Tibial nerve (tissue), 4 donors: ENCODE data around the gene SFXN4. TPM values are rescaled to one million over a fixed set of nuclear protein-coding genes. Genes with fewer than 3 reads are reported as not detected.

ENCODE experiments used
- DNase-seq, 2 donors: peaks; one replicate each; pipeline ENCODE4 v3.0.0-alpha.2; 2019; ENCODE audit warnings: low spot score in 2 of 2
- H3K27ac ChIP-seq, 4 donors: fragments of 200-600 bp; sonication (generic) in 3 of 4; one replicate each; pipeline ENCODE4 v1.5.1; 2017 to 2019; ENCODE audit warnings: mild to moderate bottlenecking in 1 of 4
- H3K27me3 ChIP-seq, 2 donors: fragments of 200-600 bp; sonication (generic) in 1 of 2; one replicate each; pipeline versions ENCODE4 v1.5.1 to v1.6.0; 2017 to 2019
- H3K36me3 ChIP-seq, 3 donors: fragments of 200-600 bp; sonication (generic); one replicate each; pipeline ENCODE4 v1.5.1; 2018 to 2019
- H3K4me1 ChIP-seq, 4 donors: fragments of 200-600 bp; sonication (generic) in 3 of 4; one replicate each; pipeline ENCODE4 v1.5.1; 2017 to 2019
- H3K4me3 ChIP-seq, 4 donors: fragments of 200-600 bp; sonication (generic) in 3 of 4; one replicate each; pipeline ENCODE4 v1.5.1; 2017 to 2019; ENCODE audit warnings: mild to moderate bottlenecking in 1 of 4, moderate library complexity in 1 of 4
- H3K9me3 ChIP-seq, 4 donors: fragments of 200-600 bp; sonication (generic) in 3 of 4; one replicate each; pipeline ENCODE4 v1.5.1; 2017 to 2019
- EP300 ChIP-seq, 2 donors: sonication (generic); formaldehyde crosslinking; IDR thresholded peaks; one replicate each; pipeline ENCODE4 v1.6.1; 2017; ENCODE audit warnings: antibody characterized with exemption in 2 of 2, mild to moderate bottlenecking in 1 of 2
- POLR2A ChIP-seq, 2 donors: fragments of 450-650 bp; IDR thresholded peaks; one replicate each; pipeline ENCODE4 v1.6.1; 2017; ENCODE audit warnings: antibody characterized with exemption in 2 of 2, mild to moderate bottlenecking in 2 of 2, moderate library complexity in 2 of 2
- WGBS, 2 donors: methylation state at CpG; one replicate each; pipeline ENCODE4 v1.1.5; 2018; 5-methylcytosine and 5-hydroxymethylcytosine counted together
- total RNA-seq, 4 donors: library from RNA; depleted of rRNA; stranded (reverse); fragments of >200 nt; gene quantifications; one replicate each; pipeline ENCODE4 v1.1.0, GENCODE V29; 2016
- TF ChIP-seq, protein P1 (sequence below), 5 experiments: fragments of 200-600 bp in 3 of 5; fragments of 450-650 bp in 2 of 5; sonication (generic) in 3 of 5; IDR thresholded peaks; one replicate each; pipeline ENCODE4 v1.5.1; 2016 to 2019; ENCODE audit warnings: antibody characterized with exemption in 5 of 5, mild to moderate bottlenecking in 3 of 5, moderate library complexity in 2 of 5

SFXN4 gene
- total RNA-seq, 4 donors from 2014 or later = 12.7 to 301 (median 19.1) TPM

DNA sequence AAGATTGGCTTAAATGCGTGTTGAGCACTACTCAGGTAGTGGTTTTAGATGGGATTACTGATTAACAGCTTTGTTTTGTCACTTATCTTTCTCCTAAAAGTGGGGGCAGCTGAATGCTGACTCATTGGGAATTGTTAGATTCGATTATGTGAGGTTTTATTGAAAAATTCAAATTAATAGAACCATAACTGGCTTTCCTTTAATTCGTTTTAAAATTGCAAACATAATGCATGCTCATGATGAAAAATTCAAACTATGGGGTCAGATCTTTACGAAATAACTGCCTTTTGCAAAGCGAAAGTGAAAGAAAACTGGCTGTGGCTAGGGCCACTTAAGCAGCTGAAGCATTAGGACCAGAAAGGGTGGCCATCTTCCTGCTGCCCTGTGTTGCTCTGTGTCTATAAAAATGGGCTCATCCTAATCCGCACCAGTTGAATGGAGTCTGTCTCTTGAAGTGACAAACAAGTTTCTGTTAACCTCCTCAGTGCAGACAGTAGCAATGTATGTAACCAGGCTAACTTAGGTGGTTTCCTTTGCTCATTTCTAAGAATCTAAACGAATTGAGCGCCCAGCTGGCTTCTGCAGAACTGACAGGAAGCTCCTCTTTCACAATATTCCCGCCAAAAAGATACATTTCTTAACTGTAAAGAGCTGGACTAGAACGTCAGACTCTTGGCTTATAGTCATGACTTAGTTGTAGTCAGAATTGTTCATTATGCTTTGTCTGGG lies 33.8 kb downstream of the SFXN4 start:
- Histone ChIP-seq H3K4me3 (peak overlapping the region; percentile 5 to 41 (median 24)), H3K36me3 (peaks cover 0 to 64% (median 4%) of the 10 kb centered on the region in 3 donors), H3K27me3 (no peaks in the 10 kb centered on the region), H3K4me1 (peaks cover 0 to 26% (median 6%) of the 10 kb centered on the region in 4 donors), H3K9me3 (no peaks in the 10 kb centered on the region), H3K27ac (peak overlapping the region; percentile 11 to 76 (median 64))
- DNase-seq = no peak
- TF ChIP-seq EP300 (IDR thresholded peaks at IDR 0.05) = no peak
- TF ChIP-seq, protein P1, sequence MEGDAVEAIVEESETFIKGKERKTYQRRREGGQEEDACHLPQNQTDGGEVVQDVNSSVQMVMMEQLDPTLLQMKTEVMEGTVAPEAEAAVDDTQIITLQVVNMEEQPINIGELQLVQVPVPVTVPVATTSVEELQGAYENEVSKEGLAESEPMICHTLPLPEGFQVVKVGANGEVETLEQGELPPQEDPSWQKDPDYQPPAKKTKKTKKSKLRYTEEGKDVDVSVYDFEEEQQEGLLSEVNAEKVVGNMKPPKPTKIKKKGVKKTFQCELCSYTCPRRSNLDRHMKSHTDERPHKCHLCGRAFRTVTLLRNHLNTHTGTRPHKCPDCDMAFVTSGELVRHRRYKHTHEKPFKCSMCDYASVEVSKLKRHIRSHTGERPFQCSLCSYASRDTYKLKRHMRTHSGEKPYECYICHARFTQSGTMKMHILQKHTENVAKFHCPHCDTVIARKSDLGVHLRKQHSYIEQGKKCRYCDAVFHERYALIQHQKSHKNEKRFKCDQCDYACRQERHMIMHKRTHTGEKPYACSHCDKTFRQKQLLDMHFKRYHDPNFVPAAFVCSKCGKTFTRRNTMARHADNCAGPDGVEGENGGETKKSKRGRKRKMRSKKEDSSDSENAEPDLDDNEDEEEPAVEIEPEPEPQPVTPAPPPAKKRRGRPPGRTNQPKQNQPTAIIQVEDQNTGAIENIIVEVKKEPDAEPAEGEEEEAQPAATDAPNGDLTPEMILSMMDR (IDR thresholded peaks at IDR 0.05) = no peak
- no peak for TF ChIP-seq POLR2A (IDR thresholded peaks at IDR 0.05)
- 49 to 54% methylated on average over 10 of the region's 10 CpGs for WGBS, 2 donors

DNA sequence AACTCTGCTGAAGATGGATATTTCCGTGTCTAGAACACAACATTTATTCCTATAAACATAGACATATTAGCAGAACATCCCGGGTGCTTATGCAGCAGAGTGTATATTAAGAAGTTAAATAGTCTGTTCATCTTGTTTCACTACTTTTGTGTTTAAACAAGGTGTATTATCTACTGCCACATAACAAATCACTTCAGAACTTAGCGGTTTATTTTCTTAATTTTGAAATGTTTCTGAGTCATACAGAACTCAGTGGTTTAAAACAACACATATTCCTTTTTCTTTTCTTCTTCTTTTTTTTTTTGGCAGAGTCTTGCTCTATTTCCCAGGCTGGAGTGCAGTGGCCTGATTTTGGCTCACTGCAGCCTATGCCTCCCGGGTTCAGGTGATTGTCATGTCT lies 35.8 kb downstream of the SFXN4 start:
- H3K9me3 ChIP-seq = no peaks in the 10 kb centered on the region
- no peak for DNase-seq
- TF ChIP-seq POLR2A (IDR thresholded peaks at IDR 0.05) (no peak), EP300 (IDR thresholded peaks at IDR 0.05) (no peak)
- TF ChIP-seq, protein P1 (IDR thresholded peaks at IDR 0.05) = no peak
- H3K27ac ChIP-seq = no peak overlapping the region
- H3K4me3 ChIP-seq = no peak overlapping the region
- H3K36me3 ChIP-seq = peaks cover 0 to 83% (median 12%) of the 10 kb centered on the region in 3 donors
- H3K27me3 ChIP-seq = no peaks in the 10 kb centered on the region
- peaks cover 0 to 13% (median 0%) of the 10 kb centered on the region in 4 donors for H3K4me1 ChIP-seq
- whole genome bisulfite sequencing, 2 donors = 93 to 96% methylated on average over 4 of the region's 4 CpGs

DNA sequence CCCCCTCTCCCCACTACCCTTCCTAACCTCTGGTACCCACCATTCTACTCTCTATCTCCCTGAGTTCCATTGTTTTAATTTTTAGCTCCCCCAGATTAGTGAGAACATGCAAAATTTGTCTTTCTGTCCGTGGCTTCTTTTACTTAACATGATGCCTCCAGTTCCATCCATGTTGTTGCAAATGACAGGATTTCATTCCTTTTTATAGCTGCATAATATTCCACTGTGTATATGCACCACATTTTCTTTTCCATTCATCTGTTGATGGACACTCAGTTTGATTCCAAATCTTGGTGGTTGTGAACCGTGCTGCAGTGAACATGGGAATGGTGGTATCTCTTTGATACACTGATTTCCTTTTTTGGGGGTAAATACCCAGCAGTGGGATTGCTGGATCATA lies 39.6 kb downstream of the SFXN4 start:
- Histone ChIP-seq H3K4me3 (no peak overlapping the region), H3K36me3 (peaks cover 0 to 93% (median 12%) of the 10 kb centered on the region in 3 donors), H3K27me3 (no peaks in the 10 kb centered on the region), H3K9me3 (no peaks in the 10 kb centered on the region), H3K27ac (no peak overlapping the region), H3K4me1 (peaks cover 0 to under 1% (median 0%) of the 10 kb centered on the region in 4 donors)
- DNase-seq = no peak
- 97 to 100% methylated on average over 2 of the region's 2 CpGs for WGBS, 2 donors
- TF ChIP-seq, protein P1 (IDR thresholded peaks at IDR 0.05) = no peak
- no peak for TF ChIP-seq EP300 (IDR thresholded peaks at IDR 0.05)
- TF ChIP-seq POLR2A (IDR thresholded peaks at IDR 0.05) = no peak

DNA sequence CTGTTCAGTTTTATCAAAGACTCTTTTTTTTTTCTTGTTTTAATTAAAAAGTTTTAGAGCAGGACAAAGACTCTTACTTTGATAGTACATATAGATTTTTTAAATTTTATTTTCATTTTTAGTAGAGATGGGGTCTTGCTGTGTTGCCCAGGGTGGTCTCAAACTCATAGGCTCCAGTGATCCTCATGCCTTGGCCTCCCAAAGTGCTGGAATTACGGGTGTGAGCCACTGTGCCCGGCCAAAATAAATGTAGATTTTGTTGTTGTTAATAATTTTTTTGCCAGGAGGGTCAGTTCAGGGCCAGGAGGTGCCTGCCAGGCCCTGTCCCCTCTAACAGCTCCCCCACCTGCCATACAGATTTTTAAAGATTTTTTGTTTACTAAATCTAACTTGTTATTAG lies 44.6 kb downstream of the SFXN4 start:
- no peaks in the 10 kb centered on the region for H3K9me3 ChIP-seq
- H3K4me1 ChIP-seq = no peaks in the 10 kb centered on the region
- WGBS, 2 donors = 89 to 92% methylated on average over 2 of the region's 2 CpGs
- no peak for DNase-seq
- H3K36me3 ChIP-seq = peaks cover 0 to 99% (median 12%) of the 10 kb centered on the region in 3 donors
- H3K27ac ChIP-seq = no peak overlapping the region
- H3K27me3 ChIP-seq = no peaks in the 10 kb centered on the region
- TF ChIP-seq EP300 (IDR thresholded peaks at IDR 0.05) (no peak), POLR2A (IDR thresholded peaks at IDR 0.05) (no peak)
- TF ChIP-seq, protein P1 (IDR thresholded peaks at IDR 0.05) = no peak
- no peak overlapping the region for H3K4me3 ChIP-seq

DNA sequence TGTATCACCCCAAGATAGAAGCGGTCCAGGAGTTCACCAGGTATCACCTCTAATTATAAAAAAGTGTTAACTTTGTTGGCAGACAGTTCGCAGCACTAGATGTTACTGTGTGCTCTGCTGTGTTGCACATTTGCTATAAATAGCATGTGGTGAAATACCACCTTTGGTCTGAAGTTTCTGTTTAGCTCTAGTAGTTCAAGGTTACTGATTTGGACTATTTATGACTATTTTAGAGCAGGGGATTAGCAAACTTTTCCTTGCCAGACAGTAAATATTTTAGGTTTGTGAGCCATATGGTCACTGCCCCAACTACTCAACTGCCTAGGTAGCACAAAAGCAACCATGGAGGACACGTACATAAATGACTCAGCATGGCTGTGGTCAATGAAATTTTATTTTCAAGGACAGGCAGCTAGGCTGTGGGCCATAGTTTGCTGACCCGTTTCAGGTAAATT lies 45.1 kb downstream of the SFXN4 start:
- WGBS, 2 donors = 84 to 88% methylated on average over 4 of the region's 4 CpGs
- H3K4me1 ChIP-seq = no peaks in the 10 kb centered on the region
- H3K36me3 ChIP-seq = peaks cover 0 to 97% (median 9%) of the 10 kb centered on the region in 3 donors
- H3K4me3 ChIP-seq = no peak overlapping the region
- TF ChIP-seq, protein P1 (IDR thresholded peaks at IDR 0.05) = no peak
- TF ChIP-seq EP300 (IDR thresholded peaks at IDR 0.05) = no peak
- no peak for TF ChIP-seq POLR2A (IDR thresholded peaks at IDR 0.05)
- no peaks in the 10 kb centered on the region for H3K9me3 ChIP-seq
- DNase-seq = no peak
- no peak overlapping the region for H3K27ac ChIP-seq
- H3K27me3 ChIP-seq = no peaks in the 10 kb centered on the region
